Stimulated activated CD4-positive, alpha-beta T cell treated with anti-CD3 and anti-CD28 coated beads, Interleukin-2, amount 100 ng/mL, for 24 hours (primary cell): ENCODE data around the gene HOXC13.

Experiments
- DNase-seq, 2 donors: peaks; one replicate each; pipeline ENCODE4 v3.0.0-alpha.2; 2020

HOXC13 gene

GRCh38 chr12:53971129-53971528, 32.5 kb downstream of the HOXC13 start:
- no peak for DNase-seq

GRCh38 chr12:53971686-53972085, 33.1 kb downstream of the HOXC13 start:
- DNase-seq, result no peak

- DNase-seq, result no peak
Measured at GRCh38 chr12:53972152-53972702, 33.6 kb downstream of the HOXC13 start.

GRCh38 chr12:53972722-53973235, 34.1 kb downstream of the HOXC13 start, which contains the start of gene HOXC11:
HOXC11 (plus strand) TSS chr12:53973126; CDS start chr12:53973242, 116 bp downstream.
- DNase-seq, result no peak

- no peak for DNase-seq
Measured at GRCh38 chr12:53973236-53974042, 34.8 kb downstream of the HOXC13 start.

GRCh38 chr12:53974084-53975063, 35.7 kb downstream of the HOXC13 start, which contains the start of gene HOTAIR:
HOTAIR (minus strand) TSS chr12:53974954.
- DNase-seq, result peak in 1 of 2 donors; percentile 49

- no peak for DNase-seq
Measured at GRCh38 chr12:53975064-53975471, 36.4 kb downstream of the HOXC13 start.

- no peak for DNase-seq
Measured at GRCh38 chr12:53975479-53976152, 37.0 kb downstream of the HOXC13 start.

- DNase-seq, result no peak
Measured at GRCh38 chr12:53976172-53976822, 37.7 kb downstream of the HOXC13 start.

GRCh38 chr12:53976823-53977595, 38.4 kb downstream of the HOXC13 start:
- DNase-seq, result no peak

GRCh38 chr12:53977596-53978445, 39.2 kb downstream of the HOXC13 start:
- DNase-seq, result no peak

GRCh38 chr12:53978477-53979356, 40.1 kb downstream of the HOXC13 start:
- no peak for DNase-seq

GRCh38 chr12:53980104-53980801, 41.6 kb downstream of the HOXC13 start:
- DNase-seq, result no peak

GRCh38 chr12:53980802-53981496, 42.3 kb downstream of the HOXC13 start:
- no peak for DNase-seq

GRCh38 chr12:53981634-53982565, 43.3 kb downstream of the HOXC13 start:
- DNase-seq, result no peak
